GM12878 (cell line): ENCODE measurements around the gene P4HTM. TPM values are rescaled to one million over a fixed set of nuclear protein-coding genes. Genes with fewer than 3 reads are reported as not detected.

Experiments
- BACH1 ChIP-seq: fragments of 450-650 bp; IDR thresholded peaks from 2 replicates; pipeline ENCODE4 v1.6.1; 2017; ENCODE audit warnings: mild to moderate bottlenecking, borderline replicate concordance
- EED ChIP-seq: sonication (generic); IDR thresholded peaks from 2 replicates; pipeline ENCODE4 v1.6.1; 2016; ENCODE audit warnings: antibody characterized with exemption, low read depth
- EP300 ChIP-seq, 2 experiments: fragments of 150-350 bp in 1 of 2; IDR thresholded peaks; 2 replicates each; pipeline ENCODE4 v1.6.1; 2011 to 2012; ENCODE audit warnings: low read depth in 2 of 2, low read length in 2 of 2, borderline replicate concordance in 1 of 2, improper control_type of control experiment in 1 of 2, inconsistent platforms in 1 of 2; ENCODE audit not compliant: control insufficient read depth in 1 of 2
- GATAD2B ChIP-seq: fragments of 450-650 bp; conservative IDR thresholded peaks from 2 replicates; pipeline ENCODE4 v1.6.1; 2017; ENCODE audit warnings: low read depth, mild to moderate bottlenecking, moderate library complexity
- IKZF2 ChIP-seq, 2 experiments: fragments of 450-650 bp; IDR thresholded peaks; 2 replicates each; pipeline ENCODE4 v1.6.1; 2017; ENCODE audit warnings: mild to moderate bottlenecking in 2 of 2, moderate library complexity in 2 of 2
- LARP7 ChIP-seq: fragments of 450-650 bp; IDR thresholded peaks from 2 replicates; pipeline ENCODE4 v1.6.1; 2017; ENCODE audit warnings: mild to moderate bottlenecking
- MEF2B ChIP-seq: fragments of 450-650 bp; IDR thresholded peaks from 2 replicates; pipeline ENCODE4 v1.6.1; 2018; ENCODE audit warnings: mild to moderate bottlenecking, moderate library complexity; ENCODE audit not compliant: partially characterized antibody, poor library complexity, severe bottlenecking
- NR2F1 ChIP-seq: fragments of 450-650 bp; conservative IDR thresholded peaks from 2 replicates; pipeline ENCODE4 v1.6.1; 2017; ENCODE audit warnings: mild to moderate bottlenecking
- RB1 ChIP-seq: fragments of 450-650 bp; formaldehyde crosslinking; IDR thresholded peaks from 2 replicates; pipeline ENCODE4 v1.6.1; 2017; ENCODE audit warnings: mild to moderate bottlenecking, borderline replicate concordance
- SMAD5 ChIP-seq: IDR thresholded peaks from 2 replicates; pipeline ENCODE4 v1.6.1; 2016; ENCODE audit warnings: antibody characterized with exemption, low read depth
- SMARCA5 ChIP-seq: fragments of 450-650 bp; IDR thresholded peaks from 2 replicates; pipeline ENCODE4 v1.6.1; 2017; ENCODE audit warnings: mild to moderate bottlenecking
- SPI1 ChIP-seq: IDR thresholded peaks from 2 replicates; pipeline ENCODE4 v1.6.1; 2011; ENCODE audit warnings: low read depth, mild to moderate bottlenecking, low read length, moderate library complexity, borderline replicate concordance; ENCODE audit not compliant: insufficient read depth
- SRF ChIP-seq, 2 experiments: IDR thresholded peaks; 2 replicates each; pipeline ENCODE4 v1.6.1; 2011; ENCODE audit warnings: low read depth in 2 of 2, low read length in 2 of 2, mild to moderate bottlenecking in 1 of 2, moderate library complexity in 1 of 2
- TCF12 ChIP-seq: IDR thresholded peaks from 2 replicates; pipeline ENCODE4 v1.6.1; 2011; ENCODE audit warnings: low read depth, mild to moderate bottlenecking, low read length
- TCF3 ChIP-seq: IDR thresholded peaks from 2 replicates; pipeline ENCODE4 v1.6.1; 2012; ENCODE audit warnings: low read depth, mild to moderate bottlenecking, low read length, borderline replicate concordance; ENCODE audit not compliant: insufficient read depth
- WRNIP1 ChIP-seq: IDR thresholded peaks from 2 replicates; pipeline ENCODE4 v1.6.1; 2011; ENCODE audit warnings: low read depth, low read length, improper control_type of control experiment, borderline replicate concordance
- ZNF24 ChIP-seq: fragments of 450-650 bp; IDR thresholded peaks from 2 replicates; pipeline ENCODE4 v1.6.1; 2017; ENCODE audit warnings: antibody characterized with exemption, mild to moderate bottlenecking
- polyA plus RNA-seq, 11 experiments: library from polyadenylated mRNA; depleted of rRNA in 4 of 11; unstranded in 6 of 11; stranded (reverse) in 5 of 11; fragments of >200 nt; fragmentation: Nextera tagmentation in 4 of 11; fragmentation: Illumina TruSeq in 1 of 11; extraction: Ambion mirVana in 4 of 11; extraction: Trizol in 1 of 11; gene quantifications; 1 replicate in 1 of 11; 2 replicates in 10 of 11; pipeline versions ENCODE4 v1.2.1 to v1.2.3, GENCODE V29; 2011 to 2016; ENCODE audit warnings: inconsistent platforms in 2 of 11, missing spikeins in 2 of 11, low read depth in 1 of 11
- total RNA-seq, 4 experiments: library from RNA; depleted of rRNA in 3 of 4; stranded (reverse); fragments of >200 nt in 3 of 4; fragmentation: Illumina TruSeq in 1 of 4; extraction: Trizol in 1 of 4; gene quantifications; 2 replicates each; pipeline versions ENCODE4 v1.2.1 to v1.2.3, GENCODE V29; 2013 to 2021
- TF ChIP-seq, protein P1 (sequence below): fragments of 150-350 bp; IDR thresholded peaks from 2 replicates; pipeline ENCODE4 v1.6.1; 2016; ENCODE audit warnings: low read depth, low read length
- TF ChIP-seq, protein P2 (sequence below): fragments of 450-650 bp; IDR thresholded peaks from 2 replicates; pipeline ENCODE4 v1.6.1; 2017; ENCODE audit warnings: low read depth, mild to moderate bottlenecking, moderate library complexity
- TF ChIP-seq, protein P3 (sequence below): fragments of 450-650 bp; formaldehyde crosslinking; IDR thresholded peaks from 2 replicates; pipeline ENCODE4 v1.4.0; 2022; ENCODE audit warnings: mild to moderate bottlenecking, moderate library complexity

The P4HTM gene
- total and polyA plus RNA-seq, 10 of the 15 experiments (the other 5 are each of a cell fraction or from before 2014, with no cell fraction given) = 0.76 to 28.8 (median 22.9) TPM

DNA sequence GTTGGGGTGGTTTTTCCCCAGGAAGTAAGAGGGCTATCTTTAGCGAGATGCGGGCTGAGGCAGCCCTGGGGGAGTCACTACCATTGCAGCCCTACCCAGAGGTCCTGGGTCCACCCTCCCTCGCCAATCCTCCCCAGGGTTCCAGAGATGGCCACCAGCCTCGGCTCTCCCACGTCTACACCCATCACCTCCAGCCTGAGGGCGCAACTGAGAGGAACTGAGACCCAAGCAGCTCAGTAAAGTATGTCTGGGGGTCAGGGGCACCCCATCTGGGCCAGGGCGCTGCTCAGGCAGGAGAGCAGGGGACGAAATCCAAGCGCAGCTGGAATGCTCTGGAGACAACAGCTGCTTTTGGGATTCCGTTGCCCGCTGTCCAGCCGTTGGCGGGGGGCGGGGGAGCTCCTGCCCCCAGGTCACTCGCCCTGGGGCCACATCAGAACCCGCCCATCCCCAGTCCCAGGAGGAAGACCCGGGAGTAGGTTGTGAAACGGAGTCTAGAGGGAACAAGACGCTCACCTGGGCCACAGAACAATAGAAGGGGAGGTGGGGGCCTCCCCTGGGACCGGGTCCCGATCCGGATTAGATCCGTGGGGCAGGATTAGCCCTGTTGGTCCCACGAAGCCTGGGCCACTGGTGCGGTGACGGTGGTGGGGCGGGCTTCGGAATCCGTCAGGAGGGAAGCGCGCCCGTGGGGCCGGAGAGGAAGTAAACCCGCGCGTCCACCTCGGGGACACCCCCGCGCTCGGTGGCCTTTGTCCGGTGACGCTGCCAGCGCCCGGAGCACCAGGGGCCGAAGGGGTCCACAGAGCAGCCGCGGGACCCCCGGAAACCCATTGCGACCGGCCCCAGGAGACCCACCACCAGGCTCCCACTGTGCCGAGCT lies 30.5 kb downstream of the P4HTM start (continued):
- TF ChIP-seq BACH1 = peak; percentile 6; the same call in 1 of the 2 replicates
- no peak for TF ChIP-seq EP300 (IDR thresholded peaks at IDR 0.05; ENCODE audit: borderline replicate concordance in 1 of 2, control insufficient read depth in 1 of 2, low read depth in 2 of 2, low read length in 2 of 2)
- TF ChIP-seq, protein P1, sequence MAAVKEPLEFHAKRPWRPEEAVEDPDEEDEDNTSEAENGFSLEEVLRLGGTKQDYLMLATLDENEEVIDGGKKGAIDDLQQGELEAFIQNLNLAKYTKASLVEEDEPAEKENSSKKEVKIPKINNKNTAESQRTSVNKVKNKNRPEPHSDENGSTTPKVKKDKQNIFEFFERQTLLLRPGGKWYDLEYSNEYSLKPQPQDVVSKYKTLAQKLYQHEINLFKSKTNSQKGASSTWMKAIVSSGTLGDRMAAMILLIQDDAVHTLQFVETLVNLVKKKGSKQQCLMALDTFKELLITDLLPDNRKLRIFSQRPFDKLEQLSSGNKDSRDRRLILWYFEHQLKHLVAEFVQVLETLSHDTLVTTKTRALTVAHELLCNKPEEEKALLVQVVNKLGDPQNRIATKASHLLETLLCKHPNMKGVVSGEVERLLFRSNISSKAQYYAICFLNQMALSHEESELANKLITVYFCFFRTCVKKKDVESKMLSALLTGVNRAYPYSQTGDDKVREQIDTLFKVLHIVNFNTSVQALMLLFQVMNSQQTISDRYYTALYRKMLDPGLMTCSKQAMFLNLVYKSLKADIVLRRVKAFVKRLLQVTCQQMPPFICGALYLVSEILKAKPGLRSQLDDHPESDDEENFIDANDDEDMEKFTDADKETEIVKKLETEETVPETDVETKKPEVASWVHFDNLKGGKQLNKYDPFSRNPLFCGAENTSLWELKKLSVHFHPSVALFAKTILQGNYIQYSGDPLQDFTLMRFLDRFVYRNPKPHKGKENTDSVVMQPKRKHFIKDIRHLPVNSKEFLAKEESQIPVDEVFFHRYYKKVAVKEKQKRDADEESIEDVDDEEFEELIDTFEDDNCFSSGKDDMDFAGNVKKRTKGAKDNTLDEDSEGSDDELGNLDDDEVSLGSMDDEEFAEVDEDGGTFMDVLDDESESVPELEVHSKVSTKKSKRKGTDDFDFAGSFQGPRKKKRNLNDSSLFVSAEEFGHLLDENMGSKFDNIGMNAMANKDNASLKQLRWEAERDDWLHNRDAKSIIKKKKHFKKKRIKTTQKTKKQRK = no peak
- TF ChIP-seq, protein P2, sequence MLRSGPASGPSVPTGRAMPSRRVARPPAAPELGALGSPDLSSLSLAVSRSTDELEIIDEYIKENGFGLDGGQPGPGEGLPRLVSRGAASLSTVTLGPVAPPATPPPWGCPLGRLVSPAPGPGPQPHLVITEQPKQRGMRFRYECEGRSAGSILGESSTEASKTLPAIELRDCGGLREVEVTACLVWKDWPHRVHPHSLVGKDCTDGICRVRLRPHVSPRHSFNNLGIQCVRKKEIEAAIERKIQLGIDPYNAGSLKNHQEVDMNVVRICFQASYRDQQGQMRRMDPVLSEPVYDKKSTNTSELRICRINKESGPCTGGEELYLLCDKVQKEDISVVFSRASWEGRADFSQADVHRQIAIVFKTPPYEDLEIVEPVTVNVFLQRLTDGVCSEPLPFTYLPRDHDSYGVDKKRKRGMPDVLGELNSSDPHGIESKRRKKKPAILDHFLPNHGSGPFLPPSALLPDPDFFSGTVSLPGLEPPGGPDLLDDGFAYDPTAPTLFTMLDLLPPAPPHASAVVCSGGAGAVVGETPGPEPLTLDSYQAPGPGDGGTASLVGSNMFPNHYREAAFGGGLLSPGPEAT = 0 out of 2 replicates have a peak, but pooled peaks have one; percentile 17
- TF ChIP-seq, protein P3, sequence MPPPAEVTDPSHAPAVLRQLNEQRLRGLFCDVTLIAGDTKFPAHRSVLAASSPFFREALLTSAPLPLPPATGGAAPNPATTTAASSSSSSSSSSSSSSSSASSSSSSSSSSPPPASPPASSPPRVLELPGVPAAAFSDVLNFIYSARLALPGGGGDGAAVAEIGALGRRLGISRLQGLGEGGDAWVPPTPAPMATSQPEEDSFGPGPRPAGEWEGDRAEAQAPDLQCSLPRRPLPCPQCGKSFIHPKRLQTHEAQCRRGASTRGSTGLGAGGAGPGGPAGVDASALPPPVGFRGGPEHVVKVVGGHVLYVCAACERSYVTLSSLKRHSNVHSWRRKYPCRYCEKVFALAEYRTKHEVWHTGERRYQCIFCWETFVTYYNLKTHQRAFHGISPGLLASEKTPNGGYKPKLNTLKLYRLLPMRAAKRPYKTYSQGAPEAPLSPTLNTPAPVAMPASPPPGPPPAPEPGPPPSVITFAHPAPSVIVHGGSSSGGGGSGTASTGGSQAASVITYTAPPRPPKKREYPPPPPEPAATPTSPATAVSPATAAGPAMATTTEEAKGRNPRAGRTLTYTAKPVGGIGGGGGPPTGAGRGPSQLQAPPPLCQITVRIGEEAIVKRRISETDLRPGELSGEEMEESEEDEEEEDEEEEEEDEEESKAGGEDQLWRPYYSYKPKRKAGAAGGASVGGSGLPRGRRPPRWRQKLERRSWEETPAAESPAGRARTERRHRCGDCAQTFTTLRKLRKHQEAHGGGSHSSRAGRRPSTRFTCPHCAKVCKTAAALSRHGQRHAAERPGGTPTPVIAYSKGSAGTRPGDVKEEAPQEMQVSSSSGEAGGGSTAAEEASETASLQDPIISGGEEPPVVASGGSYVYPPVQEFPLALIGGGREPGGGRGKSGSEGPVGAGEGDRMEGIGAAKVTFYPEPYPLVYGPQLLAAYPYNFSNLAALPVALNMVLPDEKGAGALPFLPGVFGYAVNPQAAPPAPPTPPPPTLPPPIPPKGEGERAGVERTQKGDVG (CRISPR knock-in tag) = no peak
- no peak for TF ChIP-seq RB1
- TF ChIP-seq MEF2B = peak; percentile 85
- TF ChIP-seq SMARCA5 = no peak
- TF ChIP-seq SPI1 = peak; percentile 71; the same call in 1 of the 2 replicates
- TF ChIP-seq ZNF24 = no peak
- 0 out of 2 replicates have a peak, but pooled peaks have one; percentile 6 for TF ChIP-seq LARP7
- TF ChIP-seq IKZF2 (IDR thresholded peaks at IDR 0.05) = peak; percentile 25 to 38; a peak in 1 of 4 replicates
- TF ChIP-seq NR2F1 = peak; percentile 78
- TF ChIP-seq WRNIP1 = no peak
- 0 out of 2 replicates have a peak, but pooled peaks have one; percentile 8 for TF ChIP-seq TCF3
- 0 out of 2 replicates have a peak, but pooled peaks have one; percentile 32 for TF ChIP-seq GATAD2B
- TF ChIP-seq SMAD5 = peak; percentile 2; the same call in 1 of the 2 replicates
- TF ChIP-seq EED = 0 out of 2 replicates have a peak, but pooled peaks have one; percentile 13
- 0 out of 2 replicates have a peak, but pooled peaks have one; percentile 7 for TF ChIP-seq TCF12
- TF ChIP-seq SRF (IDR thresholded peaks at IDR 0.05; ENCODE audit: low read depth in 2 of 2, low read length in 2 of 2) = no peak
